Motor neuron (in vitro differentiated cells): Measurements from ENCODE around the gene ITPR1. TPM values are rescaled to one million over a fixed set of nuclear protein-coding genes. Genes with fewer than 3 reads are reported as not detected.
A peak's percentile ranks its signal among the peaks of the same experiment; 100 is the strongest.

Experiments
- ATAC-seq, 8 experiments: fragments of 200-7000 bp; cut with Tn5 transposase; replicated peaks in 6 of 8; 2 replicates each; pipeline ENCODE4 v1.8.0; 2021; ENCODE audit warnings: mild to moderate bottlenecking in 8 of 8, moderate library complexity in 8 of 8
- H3K27ac ChIP-seq, 2 donors: fragments of 250-450 bp; sonication (Bioruptor Pico); 2 replicates each; pipeline ENCODE4 v1.9.0; 2021; ENCODE audit warnings: antibody characterized with exemption in 2 of 2, mild to moderate bottlenecking in 2 of 2, moderate library complexity in 1 of 2
- H3K4me1 ChIP-seq, 2 donors: fragments of 250-450 bp; sonication (Bioruptor Pico); replicated peaks in 1 of 2; 2 replicates each; pipeline ENCODE4 v1.6.1; 2021; ENCODE audit warnings: antibody characterized with exemption in 2 of 2, mild to moderate bottlenecking in 2 of 2, moderate library complexity in 1 of 2
- H3K4me3 ChIP-seq, 5 donors: fragments of 250-450 bp; sonication (Bioruptor Pico); 2 replicates each; pipeline ENCODE4 v1.9.0; 2021; ENCODE audit warnings: antibody characterized with exemption in 5 of 5, mild to moderate bottlenecking in 5 of 5, moderate library complexity in 4 of 5
- WGBS, 10 experiments: fragments of 450-650 bp; shearing (Covaris generic); methylation state at CpG; one replicate each; pipeline ENCODE4 v1.0.0; 2022; 5-methylcytosine and 5-hydroxymethylcytosine counted together
- in situ Hi-C, 9 experiments: fragments of 400-800 bp; cut with MboI; loops; one replicate each; pipeline ENCODE4 v1.15.0; 2021; ENCODE audit warnings: low sequenced_read_pairs in 9 of 9, low pct_unique_long_range_greater_than_20kb in 2 of 9; ENCODE audit not compliant: unreplicated experiment in 9 of 9
- total RNA-seq, 8 experiments: library from RNA; unstranded; fragments of 300-600 nt; gene quantifications; 2 replicates each; pipeline versions ENCODE4 v1.2.3 to v1.2.4, GENCODE V29; 2022

Gene ITPR1
- total RNA-seq, 8 experiments from 2014 or later, result 2.2 to 167 (median 12.2) TPM

DNA sequence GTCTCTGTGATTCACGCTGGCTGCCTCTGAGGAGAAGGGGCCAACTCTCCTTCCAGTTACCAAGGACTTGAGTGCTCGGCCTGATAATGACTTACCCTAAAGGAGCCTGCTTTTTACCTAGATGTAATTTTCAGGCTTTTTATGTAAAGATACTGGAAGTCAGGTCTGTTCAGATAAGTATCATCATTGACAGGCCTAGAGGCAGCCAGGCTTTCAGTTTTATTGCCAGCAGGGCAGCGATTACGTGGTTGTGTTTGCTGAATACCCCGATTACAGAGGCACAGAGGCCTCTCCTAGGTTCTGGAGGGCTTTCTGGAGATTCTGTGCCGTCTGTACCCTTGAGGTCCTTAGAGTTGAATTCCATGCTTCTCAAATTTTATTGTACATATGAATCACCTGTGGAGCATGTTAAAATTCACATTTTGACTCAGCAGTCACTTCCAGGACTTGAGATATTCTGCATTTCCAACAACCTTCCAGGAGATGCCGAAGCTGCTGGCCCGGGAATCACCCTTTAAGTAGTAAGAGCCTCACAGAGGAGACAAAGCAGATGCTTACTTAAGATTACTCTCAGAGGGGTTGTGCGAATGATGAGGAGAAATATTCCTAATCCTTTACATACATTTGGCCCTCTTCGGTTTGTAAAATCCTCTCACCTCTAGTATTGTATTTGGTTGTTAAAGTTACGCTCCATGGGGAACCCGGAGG lies 326.0 kb downstream of the ITPR1 start:
- no peak overlapping the region for H3K4me3 ChIP-seq
- no peak overlapping the region for H3K27ac ChIP-seq
- H3K4me1 ChIP-seq, result peaks cover under 1 to 5% of the 10 kb centered on the region in 2 donors
- WGBS, 10 experiments, result 68 to 100% (median 90%) methylated on average over 2 to 10 of the region's 12 CpGs
- in situ Hi-C loops, result no loop called here
- ATAC-seq, result no peak

DNA sequence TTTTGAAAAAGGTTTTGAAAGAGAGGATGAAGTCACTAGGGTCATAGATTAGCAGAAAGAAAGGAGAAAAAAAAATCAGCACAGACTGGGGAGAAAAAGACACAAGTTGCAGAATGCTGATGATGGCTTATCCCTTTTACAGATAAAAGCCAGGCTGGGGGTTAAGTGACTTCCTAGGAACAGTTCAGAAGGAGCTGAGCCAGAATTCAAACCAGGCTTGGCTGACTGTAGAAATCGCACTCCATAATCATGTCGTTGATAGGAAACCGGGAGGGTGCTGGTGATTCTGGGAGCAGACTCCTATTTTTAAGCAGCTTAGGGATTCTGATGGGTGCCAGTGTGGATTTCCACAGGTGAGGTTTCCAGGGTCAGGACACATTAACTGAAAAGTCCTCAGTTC lies 326.6 kb downstream of the ITPR1 start:
- ATAC-seq, result no peak
- 64 to 89% (median 80%) methylated on average over 1 to 3 of the region's 3 CpGs; no CpG with 5 or more reads in 3 of the 10 experiments for WGBS, 10 experiments
- in situ Hi-C loops, result no loop called here

DNA sequence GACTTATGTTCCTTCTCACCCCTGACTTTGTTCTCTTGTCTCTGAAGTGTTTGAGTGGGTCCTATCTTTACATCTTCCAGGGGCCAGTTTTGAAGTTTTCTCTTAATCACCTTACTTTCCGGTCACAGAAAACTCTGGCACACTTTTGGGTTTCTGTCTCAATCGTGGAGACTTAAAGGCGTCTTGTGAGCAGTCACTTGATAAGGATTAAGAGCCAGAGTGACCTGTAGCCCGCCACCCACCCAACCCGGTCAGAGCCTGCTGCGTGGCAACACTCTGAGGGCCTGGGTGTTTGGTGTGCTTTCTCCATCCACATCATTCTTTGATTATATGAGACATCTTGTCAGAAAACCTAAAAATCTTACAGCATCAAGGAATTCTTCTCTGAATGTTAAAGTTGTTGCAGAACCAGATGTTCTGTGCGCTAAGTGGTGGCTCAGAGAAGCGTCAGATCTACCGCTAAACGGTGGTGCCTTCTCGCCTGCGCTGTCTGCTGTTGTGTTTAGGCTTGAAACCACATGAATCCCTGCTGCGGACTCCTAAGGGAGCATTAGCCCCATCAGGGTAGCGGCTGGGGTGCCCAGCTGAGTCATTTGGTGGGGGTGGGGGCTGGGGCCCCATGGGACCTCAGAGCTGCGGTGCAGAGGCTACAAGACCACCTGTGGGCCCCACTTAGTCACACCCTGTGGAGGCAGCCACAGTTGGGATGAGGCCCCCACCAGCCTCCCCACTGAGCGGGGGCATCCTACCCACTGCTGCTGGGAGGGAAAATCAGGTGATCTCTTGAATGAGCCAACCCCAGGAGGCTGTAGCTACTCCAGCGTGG lies 327.4 kb downstream of the ITPR1 start:
- in situ Hi-C loops, result no loop called here
- no peak overlapping the region for H3K27ac ChIP-seq
- ATAC-seq, result no peak
- peaks cover 3 to 14% of the 10 kb centered on the region in 2 donors for H3K4me1 ChIP-seq
- no peak overlapping the region for H3K4me3 ChIP-seq
- 87 to 100% (median 97%) methylated on average over 1 to 12 of the region's 17 CpGs; no CpG with 5 or more reads in 3 of the 10 experiments for WGBS, 10 experiments

More for the DNA sequence above, 326.6 kb downstream of the ITPR1 start:
- H3K4me3 ChIP-seq, result no peak overlapping the region
- peaks cover 3 to 8% of the 10 kb centered on the region in 2 donors for H3K4me1 ChIP-seq
- H3K27ac ChIP-seq, result no peak overlapping the region

DNA sequence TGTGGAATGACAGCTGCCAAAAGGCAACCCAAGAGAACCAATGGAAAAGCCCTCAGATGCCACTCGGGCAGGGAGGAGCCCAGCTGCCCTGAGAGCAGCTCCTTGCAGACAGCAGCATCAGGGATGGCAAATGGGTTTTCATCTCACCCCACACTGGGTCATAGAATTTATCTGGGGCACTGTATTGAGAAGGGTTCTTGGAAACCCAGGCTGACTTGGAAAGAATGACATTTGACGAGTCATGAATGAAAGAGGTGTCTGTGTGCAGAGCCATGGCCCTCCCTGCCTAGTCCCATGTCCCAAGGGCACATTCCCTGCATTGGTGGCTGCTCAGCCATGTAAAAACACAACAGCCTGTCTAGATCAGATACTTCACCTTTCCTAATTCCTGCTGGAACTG lies 328.2 kb downstream of the ITPR1 start:
- in situ Hi-C loops, result no loop called here
- no peak overlapping the region for H3K4me3 ChIP-seq
- WGBS, 10 experiments, result 80 to 100% (median 95%) methylated on average over 1 to 2 of the region's 2 CpGs; no CpG with 5 or more reads in 4 of the 10 experiments
- H3K4me1 ChIP-seq, result peaks cover 3 to 14% of the 10 kb centered on the region in 2 donors
- no peak for ATAC-seq
- H3K27ac ChIP-seq, result no peak overlapping the region

DNA sequence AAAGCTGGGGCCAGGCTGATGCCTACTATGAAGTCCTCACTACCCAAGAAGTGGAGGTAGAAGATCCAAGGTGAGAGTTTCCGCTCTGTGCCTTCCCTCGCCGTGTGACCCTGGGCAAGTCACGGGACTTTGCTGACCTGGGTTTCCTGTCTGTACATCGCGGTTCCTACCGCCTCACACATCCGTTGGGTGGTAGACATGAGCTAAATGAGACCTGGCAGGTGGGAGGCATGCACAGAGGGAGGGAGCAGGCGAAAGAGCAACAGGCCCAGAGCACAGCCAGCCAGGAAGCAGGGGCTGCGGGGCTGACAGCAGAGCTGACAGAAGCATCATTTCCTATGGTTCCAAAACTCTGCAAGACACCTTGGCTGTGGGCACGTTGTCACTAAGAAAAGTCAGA lies 328.8 kb downstream of the ITPR1 start:
- Histone ChIP-seq H3K27ac (no peak overlapping the region), H3K4me1 (peaks cover 3 to 14% of the 10 kb centered on the region in 2 donors), H3K4me3 (no peak overlapping the region)
- in situ Hi-C loops, result no loop called here
- WGBS, 10 experiments, result 81 to 100% (median 95%) methylated on average over 1 to 8 of the region's 11 CpGs; no CpG with 5 or more reads in 4 of the 10 experiments
- no peak for ATAC-seq

DNA sequence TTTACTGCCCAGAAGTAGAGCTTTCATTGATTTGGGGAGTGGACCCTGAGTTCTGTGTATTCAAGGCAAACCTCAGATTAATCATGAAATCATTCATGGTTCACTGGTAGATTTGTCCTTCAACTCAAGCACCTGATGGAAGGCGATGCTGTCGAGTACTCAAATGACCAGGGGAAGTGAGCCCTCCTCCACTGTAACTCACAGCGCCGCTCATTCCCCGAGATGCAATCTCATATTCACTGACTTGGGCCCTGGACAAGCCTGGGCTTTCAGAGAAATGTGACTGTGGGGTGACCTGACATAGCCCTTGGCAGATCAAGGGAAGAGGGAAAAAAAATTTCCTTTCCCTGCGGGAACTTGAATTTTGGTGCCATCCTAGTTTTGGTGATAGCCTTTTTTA lies 329.4 kb downstream of the ITPR1 start:
- Histone ChIP-seq H3K4me3 (no peak overlapping the region), H3K4me1 (peaks cover 3 to 14% of the 10 kb centered on the region in 2 donors), H3K27ac (no peak overlapping the region)
- WGBS, 10 experiments, result 90 to 100% (median 100%) methylated on average over 1 to 6 of the region's 6 CpGs; no CpG with 5 or more reads in 3 of the 10 experiments
- in situ Hi-C loops, result no loop called here
- ATAC-seq, result no peak

DNA sequence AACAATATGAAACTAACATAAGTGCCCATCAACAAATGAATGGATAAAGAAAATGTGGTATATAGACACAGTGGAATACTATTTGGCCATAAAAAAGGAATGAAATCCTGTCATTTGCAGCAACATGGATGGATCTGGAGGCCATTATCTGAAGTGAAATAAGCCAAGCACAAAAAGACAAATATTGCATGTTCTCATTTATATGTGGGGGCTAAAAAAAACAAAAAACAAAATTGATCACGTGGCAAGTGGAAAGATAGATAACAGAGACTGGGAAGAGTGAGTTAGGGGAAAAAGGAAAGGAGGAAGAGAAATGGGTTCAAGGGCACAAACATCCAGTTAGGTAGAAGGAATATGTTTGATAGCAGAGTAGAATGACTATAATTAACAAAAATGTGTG lies 330.2 kb downstream of the ITPR1 start:
- H3K4me1 ChIP-seq, result peaks cover 3 to 14% of the 10 kb centered on the region in 2 donors
- 83 to 100% (median 100%) methylated on average over 1 of the region's 1 CpG; no CpG with 5 or more reads in 1 of the 10 experiments for WGBS, 10 experiments
- in situ Hi-C loops, result no loop called here
- ATAC-seq, result no peak
- H3K4me3 ChIP-seq, result no peak overlapping the region
- no peak overlapping the region for H3K27ac ChIP-seq

DNA sequence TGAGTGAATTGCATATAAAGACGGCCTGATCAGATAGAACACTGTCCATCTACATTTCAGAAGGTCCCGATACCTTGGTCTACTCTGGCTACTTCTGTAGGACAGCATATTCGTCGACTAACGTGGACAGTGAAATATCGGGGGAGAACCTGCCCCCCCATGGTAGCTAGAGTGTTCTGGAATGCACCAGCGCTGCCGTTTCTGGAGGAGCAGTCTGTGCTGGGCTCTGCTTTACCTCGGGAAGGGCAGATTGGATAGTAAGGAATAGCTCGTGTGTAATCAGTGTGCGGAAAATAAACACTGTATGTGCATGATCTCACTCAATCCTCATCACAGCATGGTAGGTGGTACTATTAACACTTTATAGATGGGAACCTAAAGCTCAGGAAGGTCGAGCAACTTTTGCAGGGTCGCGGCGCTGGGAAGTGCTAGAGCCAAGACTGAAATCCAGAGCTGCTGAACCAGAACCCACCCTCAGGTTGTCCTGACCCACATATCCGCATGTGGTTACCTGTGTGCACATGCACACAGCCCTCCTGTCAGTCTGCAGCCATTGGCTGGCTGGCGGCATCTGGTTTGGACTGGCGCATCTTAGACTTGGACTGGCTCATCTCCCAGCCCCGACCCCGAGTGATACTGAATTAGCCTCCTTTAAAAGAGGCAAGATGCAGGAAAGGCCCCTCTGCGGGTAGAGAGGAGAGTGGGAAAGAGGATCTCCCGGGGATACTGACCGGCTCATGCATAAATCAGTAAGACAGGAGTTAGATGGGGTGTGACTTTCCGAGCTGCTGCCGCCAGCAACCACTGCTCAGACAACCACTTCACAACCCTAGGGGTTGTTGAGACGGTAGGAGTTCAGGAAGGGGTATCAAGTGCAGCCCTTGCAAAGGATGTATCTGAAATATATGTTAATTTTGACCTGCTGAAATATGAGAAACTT lies 331.1 kb downstream of the ITPR1 start:
- Histone ChIP-seq H3K4me3 (no peak overlapping the region), H3K4me1 (peaks cover 5 to 18% of the 10 kb centered on the region in 2 donors), H3K27ac (peak overlapping the region in 1 of 2 donors; percentile 33)
- 48 to 100% (median 86%) methylated on average over 1 to 15 of the region's 26 CpGs; no CpG with 5 or more reads in 3 of the 10 experiments for WGBS, 10 experiments
- peak in 7 of 8 experiments; percentile 5 to 84 (median 64) for ATAC-seq
- in situ Hi-C loops, result no loop called here

DNA sequence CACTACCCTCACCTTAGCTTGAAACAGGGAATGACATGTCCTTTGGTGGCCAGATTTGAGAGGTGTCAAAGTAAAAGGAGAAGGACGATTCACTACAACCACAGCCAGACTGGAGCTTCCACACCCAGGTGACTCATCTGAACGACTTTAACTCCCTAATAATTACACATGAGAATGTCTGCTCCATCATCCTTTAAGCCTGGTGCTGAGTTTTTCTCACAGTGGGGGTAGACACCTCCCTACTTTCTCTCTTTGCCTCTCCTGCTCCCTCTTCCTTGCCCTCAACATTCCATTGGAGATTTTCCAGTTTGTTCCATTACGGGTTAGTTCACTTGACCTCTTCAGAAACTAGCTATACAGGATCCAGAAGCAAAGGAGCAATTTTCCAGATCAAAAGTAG lies 331.8 kb downstream of the ITPR1 start:
- peak in 7 of 8 experiments; percentile 19 to 59 (median 33) for ATAC-seq
- in situ Hi-C loops, result no loop called here
- Histone ChIP-seq H3K4me1 (peaks cover 5 to 18% of the 10 kb centered on the region in 2 donors), H3K27ac (no peak overlapping the region), H3K4me3 (no peak overlapping the region)
- WGBS, 10 experiments, result 0 to 100% (median 49%) methylated on average over 1 to 3 of the region's 3 CpGs; no CpG with 5 or more reads in 2 of the 10 experiments

DNA sequence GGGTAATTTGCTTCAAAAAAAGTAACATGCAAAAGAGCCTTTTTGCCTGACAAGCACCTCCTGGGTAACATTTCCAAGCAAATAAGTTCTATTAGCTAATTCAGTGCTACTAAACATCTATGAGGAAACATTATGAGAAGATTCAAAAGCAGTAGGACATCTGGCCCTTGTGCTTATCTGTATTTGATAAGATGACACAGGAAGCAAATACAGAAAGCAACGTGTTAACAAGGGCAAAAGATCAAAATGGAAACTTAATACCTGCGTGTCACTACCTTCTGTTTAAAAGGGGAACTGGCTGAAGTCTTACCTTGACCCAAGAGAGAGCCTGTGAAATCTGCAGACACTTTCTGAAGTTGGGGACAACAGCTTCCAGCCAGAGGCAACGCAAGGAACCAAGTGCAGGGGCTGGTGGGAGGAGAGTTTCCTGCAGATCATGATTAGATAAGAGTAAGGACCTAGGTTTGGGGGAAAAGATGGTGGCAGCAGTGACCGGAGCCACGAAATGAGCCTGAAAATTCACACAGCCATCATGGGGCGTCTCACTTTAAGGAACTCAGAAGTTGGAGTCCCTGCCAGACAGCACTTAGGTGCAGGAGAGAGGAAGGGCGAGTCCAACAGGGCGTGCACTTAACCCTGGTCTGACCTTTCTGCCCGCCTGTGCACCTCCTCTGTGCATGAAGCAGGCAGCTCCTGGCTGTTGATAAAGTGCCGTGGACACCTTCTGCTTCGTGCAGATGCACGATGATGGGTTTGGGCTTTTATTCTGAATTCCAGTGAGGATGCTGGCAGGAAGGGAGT lies 332.5 kb downstream of the ITPR1 start:
- WGBS, 10 experiments, result 16 to 87% (median 69%) methylated on average over 2 to 10 of the region's 12 CpGs; no CpG with 5 or more reads in 1 of the 10 experiments
- Histone ChIP-seq H3K27ac (no peak overlapping the region), H3K4me1 (peaks cover 5 to 18% of the 10 kb centered on the region in 2 donors), H3K4me3 (no peak overlapping the region)
- peak in 3 of 8 experiments; percentile 47 to 58 (median 49) for ATAC-seq
- in situ Hi-C loops, result no loop called here

DNA sequence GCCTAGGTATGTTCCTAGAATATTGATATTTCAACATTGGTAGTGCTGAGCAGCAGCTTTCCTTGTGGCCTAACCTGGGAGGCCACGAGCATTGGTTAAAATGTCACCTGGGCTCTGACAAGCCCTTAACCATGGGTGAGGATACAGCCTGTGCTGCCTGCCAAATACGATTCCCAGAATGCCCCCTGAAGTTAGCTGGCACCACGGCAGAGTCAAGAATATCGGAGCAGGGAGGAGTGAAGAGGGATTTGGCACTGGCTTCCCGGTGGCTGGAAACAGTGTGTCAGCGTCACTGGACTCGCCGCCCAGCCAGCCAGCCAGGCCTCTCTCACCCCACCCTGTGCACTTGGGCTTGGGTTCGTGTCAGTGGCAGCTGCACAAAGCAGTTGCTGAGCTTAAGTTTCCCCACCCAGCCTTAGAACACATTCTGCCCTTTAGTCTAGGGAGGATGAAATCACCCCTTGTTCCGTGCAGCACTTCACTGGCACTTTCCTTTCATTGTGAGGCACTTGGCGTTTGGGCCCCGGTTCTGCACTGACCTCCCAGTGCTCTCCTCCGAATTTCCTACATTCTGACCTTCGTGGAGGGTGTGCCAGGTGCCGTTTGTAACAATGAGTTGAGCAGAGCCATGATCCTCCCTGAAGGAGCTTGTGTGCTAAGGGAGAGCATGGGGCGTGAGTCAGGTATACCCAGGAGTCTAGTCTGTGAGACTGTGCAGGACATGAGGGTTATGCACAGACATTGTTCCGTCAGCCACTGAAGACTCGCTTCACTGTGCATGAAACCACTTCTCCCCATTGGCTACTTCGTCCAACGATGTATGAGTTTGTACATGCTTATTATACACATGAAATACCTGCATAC lies 333.3 kb downstream of the ITPR1 start:
- Histone ChIP-seq H3K4me1 (peaks cover 5 to 18% of the 10 kb centered on the region in 2 donors), H3K27ac (no peak overlapping the region), H3K4me3 (no peak overlapping the region)
- in situ Hi-C loops, result no loop called here
- 20 to 91% (median 81%) methylated on average over 2 to 8 of the region's 20 CpGs; no CpG with 5 or more reads in 2 of the 10 experiments for WGBS, 10 experiments
- ATAC-seq, result peak in 3 of 8 experiments; percentile 63 to 67 (median 64)
